GM12878 (cell line): ENCODE results near the gene KCNH5. TPM values are rescaled to one million over a fixed set of nuclear protein-coding genes. Genes with fewer than 3 reads are reported as not detected.

Source experiments
- CUX1 ChIP-seq: IDR thresholded peaks from 2 replicates; pipeline ENCODE4 v1.6.1; 2012; ENCODE audit warnings: improper control_type of control experiment, low read depth, low read length; ENCODE audit not compliant: insufficient replicate concordance
- EED ChIP-seq: sonication (generic); IDR thresholded peaks from 2 replicates; pipeline ENCODE4 v1.6.1; 2016; ENCODE audit warnings: antibody characterized with exemption, low read depth
- GABPA ChIP-seq: IDR thresholded peaks from 2 replicates; pipeline ENCODE4 v1.6.1; 2014; ENCODE audit warnings: antibody characterized with exemption, low read depth, mild to moderate bottlenecking, inconsistent platforms
- HDAC6 ChIP-seq: fragments of 200-600 bp; sonication (generic); IDR thresholded peaks from one replicate; pipeline ENCODE4 v1.8.0; 2017; ENCODE audit warnings: antibody characterized with exemption; ENCODE audit not compliant: unreplicated experiment
- JUNB ChIP-seq: IDR thresholded peaks from 2 replicates; pipeline ENCODE4 v1.6.1; 2016; ENCODE audit warnings: antibody characterized with exemption, mild to moderate bottlenecking
- RBBP5 ChIP-seq: fragments of 200-600 bp; sonication (generic); conservative IDR thresholded peaks from 2 replicates; pipeline ENCODE4 v1.6.1; 2016
- SP1 ChIP-seq: IDR thresholded peaks from one replicate; pipeline ENCODE4 v1.6.1; 2011; ENCODE audit warnings: low read depth, low read length
- ZNF687 ChIP-seq: fragments of 450-650 bp; IDR thresholded peaks from 2 replicates; pipeline ENCODE4 v1.6.1; 2017; ENCODE audit warnings: mild to moderate bottlenecking, moderate library complexity
- polyA plus RNA-seq, 11 experiments: library from polyadenylated mRNA; depleted of rRNA in 4 of 11; unstranded in 6 of 11; stranded (reverse) in 5 of 11; fragments of >200 nt; fragmentation: Nextera tagmentation in 4 of 11; fragmentation: Illumina TruSeq in 1 of 11; extraction: Ambion mirVana in 4 of 11; extraction: Trizol in 1 of 11; gene quantifications; 1 replicate in 1 of 11; 2 replicates in 10 of 11; pipeline versions ENCODE4 v1.2.1 to v1.2.3, GENCODE V29; 2011 to 2016; ENCODE audit warnings: inconsistent platforms in 2 of 11, missing spikeins in 2 of 11, low read depth in 1 of 11
- total RNA-seq, 4 experiments: library from RNA; depleted of rRNA in 3 of 4; stranded (reverse); fragments of >200 nt in 3 of 4; fragmentation: Illumina TruSeq in 1 of 4; extraction: Trizol in 1 of 4; gene quantifications; 2 replicates each; pipeline versions ENCODE4 v1.2.1 to v1.2.3, GENCODE V29; 2013 to 2021

Gene KCNH5
- total and polyA plus RNA-seq, 10 of the 15 experiments (the other 5 are each of a cell fraction or from before 2014, with no cell fraction given) = under 0.01 to 0.04 (median 0.04) TPM; not detected in 7

- no peak for TF ChIP-seq ZNF687
- no peak for TF ChIP-seq SP1
- no peak for TF ChIP-seq CUX1
- no peak for TF ChIP-seq EED
- TF ChIP-seq GABPA = no peak
- no peak for TF ChIP-seq RBBP5
- no peak for TF ChIP-seq JUNB
- no peak for TF ChIP-seq HDAC6
- TF ChIP-seq, all 136 proteins: peak for 0
Observed at GRCh38 chr14:62946221-62946620, 99.0 kb downstream of the KCNH5 start (continued).
